RWPE1 (cell line): ENCODE measurements around the gene SHKBP1.

Source experiments
- CTCF ChIA-PET: fragments of 350-600 bp; sonication (Branson Sonifier 250); formaldehyde crosslinking; extraction: SDS; loops from one replicate; lab custom pipeline; 2021; lab: Yijun Ruan, JAX
- POLR2A ChIA-PET: fragments of 400-600 bp; formaldehyde crosslinking; extraction: SDS; loops from one replicate; lab custom pipeline; 2020; ENCODE audit warnings: antibody characterized with exemption; ENCODE audit not compliant: low non-redundant PET; lab: Yijun Ruan, JAX
- DNase-seq: peaks from one replicate; pipeline ENCODE4 v3.0.0; 2012; ENCODE audit warnings: low spot score
- H3K27ac ChIP-seq: fragments of 450-650 bp; 2 replicates; pipeline ENCODE4 v1.5.1; 2017
- CTCF ChIP-seq: fragments of 450-650 bp; conservative IDR thresholded peaks from 2 replicates; pipeline ENCODE4 v1.5.1; 2017; ENCODE audit warnings: low read depth, mild to moderate bottlenecking

SHKBP1 gene

GRCh38 chr19:40567040-40567749 lies 9.5 kb upstream of the SHKBP1 start:
- no peak overlapping the region for H3K27ac ChIP-seq
- ChIA-PET CTCF (interaction anchor here (0.8 to 1.4 kb wide), 3 partner anchors 18 to 28 kb away, joined by 3 to 4 read pairs (median 3); no protein-coding TSS in a partner anchor), POLR2A (interaction anchor here (0.8 kb wide), 1 partner anchor 66 kb away, joined by 3 read pairs; no protein-coding TSS in a partner anchor)
- DNase-seq = no peak
- TF ChIP-seq CTCF = no peak

GRCh38 chr19:40567750-40568494 lies 8.8 kb upstream of the SHKBP1 start:
- no peak overlapping the region for H3K27ac ChIP-seq
- DNase-seq = no peak
- ChIA-PET POLR2A (interaction anchor here (0.8 kb wide), 1 partner anchor 65 kb away, joined by 3 read pairs; no protein-coding TSS in a partner anchor), CTCF (interaction anchor here (0.5 to 1.4 kb wide), 3 partner anchors 13 to 27 kb away, joined by 3 to 4 read pairs (median 3); no protein-coding TSS in a partner anchor)
- no peak for TF ChIP-seq CTCF

- CTCF ChIA-PET = interaction anchor here (0.6 to 1.1 kb wide), 5 partner anchors 13 to 375 kb away, joined by 3 to 5 read pairs (median 3); no protein-coding TSS in a partner anchor
Measured at GRCh38 chr19:40570313-40571004, 6.2 kb upstream of the SHKBP1 start.

GRCh38 chr19:40571005-40571318 lies 5.7 kb upstream of the SHKBP1 start:
- no peak for TF ChIP-seq CTCF
- CTCF ChIA-PET = interaction anchor here (0.7 to 1.1 kb wide), 4 partner anchors 12 to 132 kb away, joined by 3 to 5 read pairs (median 3); no protein-coding TSS in a partner anchor
- POLR2A ChIA-PET = interaction anchor here (1.4 kb wide), 1 partner anchor 30 kb away, joined by 5 read pairs; no protein-coding TSS in a partner anchor
- DNase-seq = no peak
- peak overlapping the region; percentile 79 for H3K27ac ChIP-seq

More at GRCh38 chr19:40570313-40571004, 6.2 kb upstream of the SHKBP1 start:
- POLR2A ChIA-PET = interaction anchor here (1.4 kb wide), 1 partner anchor 29 kb away, joined by 5 read pairs; no protein-coding TSS in a partner anchor
- H3K27ac ChIP-seq = peak overlapping the region; percentile 79
- TF ChIP-seq CTCF = no peak
- DNase-seq = peak; percentile 99

- CTCF ChIA-PET = interaction anchor here (0.5 to 1.1 kb wide), 5 partner anchors 11 to 151 kb away, joined by 3 to 5 read pairs (median 3); no protein-coding TSS in a partner anchor
- no peak for DNase-seq
- no peak for TF ChIP-seq CTCF
- POLR2A ChIA-PET = no interaction called here
- H3K27ac ChIP-seq = peak overlapping the region; percentile 24; the same call in 1 of the 2 replicates
Measured at GRCh38 chr19:40571831-40572495, 4.7 kb upstream of the SHKBP1 start.
